ENCODE data around the gene TTLL8. TPM values are rescaled to one million over a fixed set of nuclear protein-coding genes. Genes with fewer than 3 reads are reported as not detected.

TTLL8 gene
- total and polyA plus RNA-seq, 2 of the 8 experiments (the other 6 are each of a cell fraction or from before 2014, with no cell fraction given): not detected

DNA sequence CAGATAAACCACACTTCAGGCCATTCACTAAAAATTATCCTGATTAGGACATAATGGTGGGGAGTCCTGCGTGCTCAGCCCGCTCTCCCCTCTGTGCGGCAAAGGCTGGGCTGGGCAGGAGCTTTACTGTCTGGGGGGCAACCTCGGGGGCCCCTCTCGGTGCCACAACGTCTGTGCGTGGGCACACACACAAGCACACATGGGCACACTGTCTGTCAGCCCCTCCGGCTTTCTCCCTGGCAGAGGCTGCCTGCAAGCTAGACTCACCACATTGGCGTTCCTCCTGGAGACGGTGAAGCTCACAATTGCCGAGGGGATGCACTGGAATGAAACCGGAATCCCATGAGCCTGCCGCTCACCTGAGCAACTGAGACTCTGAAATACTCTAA lies 22.0 kb upstream of the TTLL8 start:
- Histone ChIP-seq H3K23me2 (ENCODE audit: low read depth, low read length) (no peaks in the 10 kb centered on the region), H2BK12ac (ENCODE audit: low read depth, low read length) (no peak overlapping the region), H3K23ac (ENCODE audit: insufficient read length) (no peak overlapping the region), H2AFZ (ENCODE audit: low read length) (no peak overlapping the region), H2BK15ac (ENCODE audit: low read length) (no peak overlapping the region), H3K18ac (ENCODE audit: extremely low read depth, low read length) (no peak overlapping the region), H3K14ac (ENCODE audit: insufficient read length) (no peak overlapping the region), H2AK5ac (ENCODE audit: low read depth, low read length) (no peak overlapping the region), H3K4me1 (replicated peaks in 1 of 4; ENCODE audit: control insufficient read depth in 3 of 4, insufficient read depth in 4 of 4, low read length in 3 of 4) (peaks cover 0 to 11% (median 4%) of the 10 kb centered on the region in 4 experiments; a peak in 3 of 7 replicates), H4K5ac (ENCODE audit: insufficient read length, low read depth, low read length) (no peak overlapping the region), H3K79me2 (ENCODE audit: control insufficient read depth in 1 of 2, insufficient read depth in 2 of 2, low read length in 2 of 2) (no peaks in the 10 kb centered on the region), H2BK5ac (ENCODE audit: low read depth, low read length) (no peak overlapping the region), H2BK120ac (replicated peaks; ENCODE audit: low read depth, low read length) (no peak overlapping the region), H4K91ac (replicated peaks; ENCODE audit: insufficient read length, low read length) (no peak overlapping the region), H3K79me1 (ENCODE audit: low read depth, low read length) (no peaks in the 10 kb centered on the region), H3K27ac (ENCODE audit: low read depth, low read length) (no peak overlapping the region), H3K4ac (replicated peaks; ENCODE audit: insufficient read length, low read depth, low read length) (no peak overlapping the region), H3K4me2 (ENCODE audit: insufficient read depth in 1 of 2, low read depth in 2 of 2, low read length in 2 of 2) (no peak overlapping the region), H2BK20ac (ENCODE audit: low read length) (no peak overlapping the region), H4K20me1 (replicated peaks in 1 of 2; ENCODE audit: control insufficient read depth in 1 of 2, insufficient read depth in 2 of 2, low read length in 2 of 2) (no peaks in the 10 kb centered on the region), H3K4me3 (ENCODE audit: extremely low read depth in 1 of 4, insufficient read depth in 2 of 4, low read depth in 3 of 4, low read length in 4 of 4) (no peak overlapping the region), H3K56ac (replicated peaks; ENCODE audit: insufficient read length, low read depth, low read length) (no peak overlapping the region), H3K36me3 (ENCODE audit: control insufficient read depth in 2 of 4, insufficient read depth in 4 of 4, low read length in 3 of 4) (no peaks in the 10 kb centered on the region), H3K9me3 (ENCODE audit: insufficient read depth in 2 of 2, low read depth in 1 of 2, low read length in 1 of 2) (no peaks in the 10 kb centered on the region), H3K27me3 (replicated peaks in 1 of 4; ENCODE audit: control insufficient read depth in 3 of 4, extremely low read depth in 1 of 4, insufficient read depth in 3 of 4, low read length in 3 of 4) (no peaks in the 10 kb centered on the region; a peak in 1 of 7 replicates), H4K8ac (ENCODE audit: extremely low read depth, insufficient read depth, low read length) (no peak overlapping the region), H3K9ac (replicated peaks in 1 of 4; ENCODE audit: extremely low read depth in 1 of 4, low read depth in 3 of 4, low read length in 3 of 4) (no peak overlapping the region)
- POLR2A ChIA-PET (ENCODE audit: partially characterized antibody): interaction anchor here (0.6 kb wide), 1 partner anchor 97 kb away, joined by 3 read pairs; no protein-coding TSS in a partner anchor
- FAIRE-seq (no peak), DNase-seq (ENCODE audit: low read depth in 1 of 2, low spot score in 2 of 2) (no peak)
- 94% methylated on average over 13 of the region's 13 CpGs; no CpG with 5 or more reads in 1 of the 2 experiments for WGBS, 2 experiments (ENCODE audit: extremely low coverage in 1 of 2, insufficient coverage in 1 of 2, insufficient read length in 1 of 2, insufficient replicate concordance in 2 of 2, low coverage in 1 of 2, low lambda C conversion rate in 2 of 2, missing lambda C conversion rate in 1 of 2)
- CTCF ChIA-PET (ENCODE audit: partially characterized antibody): interaction anchor here (1.0 to 2.1 kb wide), 3 partner anchors 20 to 54 kb away, joined by 4 to 8 read pairs (median 4); partner anchors contain the start of gene TTLL8
- TF ChIP-seq EGR1 (IDR thresholded peaks at IDR 0.05; ENCODE audit: borderline replicate concordance, low read depth, low read length): no peak
- TF ChIP-seq EZH2 (IDR thresholded peaks at IDR 0.05; ENCODE audit: low read depth, low read length, severe bottlenecking): no peak
- TF ChIP-seq RNF2 (IDR thresholded peaks at IDR 0.05; ENCODE audit: borderline replicate concordance, low read depth, low read length, missing control alignments, poor library complexity, severe bottlenecking): no peak

All from H1 (cell line).